Measurements from ENCODE around the gene ATP2B2.

DNA sequence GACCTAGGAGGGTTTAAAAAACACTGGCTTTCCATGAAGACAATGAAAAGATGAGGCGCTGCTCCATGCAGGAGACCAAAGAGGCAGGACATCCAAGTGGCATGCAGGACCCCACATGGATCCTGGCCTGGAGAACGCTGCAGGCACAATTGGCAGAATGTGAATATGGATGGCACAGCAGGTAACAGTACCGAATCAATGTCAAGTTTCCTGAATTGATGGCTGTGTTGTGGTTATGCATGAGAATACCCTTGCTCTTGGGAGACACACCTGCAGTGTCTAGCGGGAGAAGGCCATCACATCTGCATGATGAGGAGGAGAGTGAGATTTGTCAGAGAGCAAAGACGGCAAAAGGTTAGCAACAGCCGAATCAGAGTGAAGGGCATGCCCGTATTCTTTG lies 110.2 kb downstream of the ATP2B2 start:
- TF ChIP-seq, protein P1, sequence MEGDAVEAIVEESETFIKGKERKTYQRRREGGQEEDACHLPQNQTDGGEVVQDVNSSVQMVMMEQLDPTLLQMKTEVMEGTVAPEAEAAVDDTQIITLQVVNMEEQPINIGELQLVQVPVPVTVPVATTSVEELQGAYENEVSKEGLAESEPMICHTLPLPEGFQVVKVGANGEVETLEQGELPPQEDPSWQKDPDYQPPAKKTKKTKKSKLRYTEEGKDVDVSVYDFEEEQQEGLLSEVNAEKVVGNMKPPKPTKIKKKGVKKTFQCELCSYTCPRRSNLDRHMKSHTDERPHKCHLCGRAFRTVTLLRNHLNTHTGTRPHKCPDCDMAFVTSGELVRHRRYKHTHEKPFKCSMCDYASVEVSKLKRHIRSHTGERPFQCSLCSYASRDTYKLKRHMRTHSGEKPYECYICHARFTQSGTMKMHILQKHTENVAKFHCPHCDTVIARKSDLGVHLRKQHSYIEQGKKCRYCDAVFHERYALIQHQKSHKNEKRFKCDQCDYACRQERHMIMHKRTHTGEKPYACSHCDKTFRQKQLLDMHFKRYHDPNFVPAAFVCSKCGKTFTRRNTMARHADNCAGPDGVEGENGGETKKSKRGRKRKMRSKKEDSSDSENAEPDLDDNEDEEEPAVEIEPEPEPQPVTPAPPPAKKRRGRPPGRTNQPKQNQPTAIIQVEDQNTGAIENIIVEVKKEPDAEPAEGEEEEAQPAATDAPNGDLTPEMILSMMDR (conservative IDR thresholded peaks at IDR 0.05; ENCODE audit: low read depth in 2 of 2) = no peak
- TF ChIP-seq, protein P2, sequence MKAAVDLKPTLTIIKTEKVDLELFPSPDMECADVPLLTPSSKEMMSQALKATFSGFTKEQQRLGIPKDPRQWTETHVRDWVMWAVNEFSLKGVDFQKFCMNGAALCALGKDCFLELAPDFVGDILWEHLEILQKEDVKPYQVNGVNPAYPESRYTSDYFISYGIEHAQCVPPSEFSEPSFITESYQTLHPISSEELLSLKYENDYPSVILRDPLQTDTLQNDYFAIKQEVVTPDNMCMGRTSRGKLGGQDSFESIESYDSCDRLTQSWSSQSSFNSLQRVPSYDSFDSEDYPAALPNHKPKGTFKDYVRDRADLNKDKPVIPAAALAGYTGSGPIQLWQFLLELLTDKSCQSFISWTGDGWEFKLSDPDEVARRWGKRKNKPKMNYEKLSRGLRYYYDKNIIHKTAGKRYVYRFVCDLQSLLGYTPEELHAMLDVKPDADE (IDR thresholded peaks at IDR 0.05) = no peak
- TF ChIP-seq ZNF114 (CRISPR knock-in tag; IDR thresholded peaks at IDR 0.05) (no peak), POLR2AphosphoS5 (IDR thresholded peaks at IDR 0.05; ENCODE audit: low read depth) (no peak), EZH2 (IDR thresholded peaks at IDR 0.05; ENCODE audit: low read depth, unreplicated experiment) (no peak), NANOG (IDR thresholded peaks at IDR 0.05; ENCODE audit: borderline replicate concordance) (peak; percentile 63), CREB1 (CRISPR knock-in tag; IDR thresholded peaks at IDR 0.05; ENCODE audit: low read depth) (peak; percentile 32; the same call in 1 of the 2 replicates), EZH2phosphoT487 (IDR thresholded peaks at IDR 0.05; ENCODE audit: unreplicated experiment) (no peak), JUNB (IDR thresholded peaks at IDR 0.05; ENCODE audit: unreplicated experiment) (no peak)
- TF ChIP-seq, protein P3, sequence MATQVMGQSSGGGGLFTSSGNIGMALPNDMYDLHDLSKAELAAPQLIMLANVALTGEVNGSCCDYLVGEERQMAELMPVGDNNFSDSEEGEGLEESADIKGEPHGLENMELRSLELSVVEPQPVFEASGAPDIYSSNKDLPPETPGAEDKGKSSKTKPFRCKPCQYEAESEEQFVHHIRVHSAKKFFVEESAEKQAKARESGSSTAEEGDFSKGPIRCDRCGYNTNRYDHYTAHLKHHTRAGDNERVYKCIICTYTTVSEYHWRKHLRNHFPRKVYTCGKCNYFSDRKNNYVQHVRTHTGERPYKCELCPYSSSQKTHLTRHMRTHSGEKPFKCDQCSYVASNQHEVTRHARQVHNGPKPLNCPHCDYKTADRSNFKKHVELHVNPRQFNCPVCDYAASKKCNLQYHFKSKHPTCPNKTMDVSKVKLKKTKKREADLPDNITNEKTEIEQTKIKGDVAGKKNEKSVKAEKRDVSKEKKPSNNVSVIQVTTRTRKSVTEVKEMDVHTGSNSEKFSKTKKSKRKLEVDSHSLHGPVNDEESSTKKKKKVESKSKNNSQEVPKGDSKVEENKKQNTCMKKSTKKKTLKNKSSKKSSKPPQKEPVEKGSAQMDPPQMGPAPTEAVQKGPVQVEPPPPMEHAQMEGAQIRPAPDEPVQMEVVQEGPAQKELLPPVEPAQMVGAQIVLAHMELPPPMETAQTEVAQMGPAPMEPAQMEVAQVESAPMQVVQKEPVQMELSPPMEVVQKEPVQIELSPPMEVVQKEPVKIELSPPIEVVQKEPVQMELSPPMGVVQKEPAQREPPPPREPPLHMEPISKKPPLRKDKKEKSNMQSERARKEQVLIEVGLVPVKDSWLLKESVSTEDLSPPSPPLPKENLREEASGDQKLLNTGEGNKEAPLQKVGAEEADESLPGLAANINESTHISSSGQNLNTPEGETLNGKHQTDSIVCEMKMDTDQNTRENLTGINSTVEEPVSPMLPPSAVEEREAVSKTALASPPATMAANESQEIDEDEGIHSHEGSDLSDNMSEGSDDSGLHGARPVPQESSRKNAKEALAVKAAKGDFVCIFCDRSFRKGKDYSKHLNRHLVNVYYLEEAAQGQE (IDR thresholded peaks at IDR 0.05; ENCODE audit: unreplicated experiment) = no peak
- TF ChIP-seq, protein P4, sequence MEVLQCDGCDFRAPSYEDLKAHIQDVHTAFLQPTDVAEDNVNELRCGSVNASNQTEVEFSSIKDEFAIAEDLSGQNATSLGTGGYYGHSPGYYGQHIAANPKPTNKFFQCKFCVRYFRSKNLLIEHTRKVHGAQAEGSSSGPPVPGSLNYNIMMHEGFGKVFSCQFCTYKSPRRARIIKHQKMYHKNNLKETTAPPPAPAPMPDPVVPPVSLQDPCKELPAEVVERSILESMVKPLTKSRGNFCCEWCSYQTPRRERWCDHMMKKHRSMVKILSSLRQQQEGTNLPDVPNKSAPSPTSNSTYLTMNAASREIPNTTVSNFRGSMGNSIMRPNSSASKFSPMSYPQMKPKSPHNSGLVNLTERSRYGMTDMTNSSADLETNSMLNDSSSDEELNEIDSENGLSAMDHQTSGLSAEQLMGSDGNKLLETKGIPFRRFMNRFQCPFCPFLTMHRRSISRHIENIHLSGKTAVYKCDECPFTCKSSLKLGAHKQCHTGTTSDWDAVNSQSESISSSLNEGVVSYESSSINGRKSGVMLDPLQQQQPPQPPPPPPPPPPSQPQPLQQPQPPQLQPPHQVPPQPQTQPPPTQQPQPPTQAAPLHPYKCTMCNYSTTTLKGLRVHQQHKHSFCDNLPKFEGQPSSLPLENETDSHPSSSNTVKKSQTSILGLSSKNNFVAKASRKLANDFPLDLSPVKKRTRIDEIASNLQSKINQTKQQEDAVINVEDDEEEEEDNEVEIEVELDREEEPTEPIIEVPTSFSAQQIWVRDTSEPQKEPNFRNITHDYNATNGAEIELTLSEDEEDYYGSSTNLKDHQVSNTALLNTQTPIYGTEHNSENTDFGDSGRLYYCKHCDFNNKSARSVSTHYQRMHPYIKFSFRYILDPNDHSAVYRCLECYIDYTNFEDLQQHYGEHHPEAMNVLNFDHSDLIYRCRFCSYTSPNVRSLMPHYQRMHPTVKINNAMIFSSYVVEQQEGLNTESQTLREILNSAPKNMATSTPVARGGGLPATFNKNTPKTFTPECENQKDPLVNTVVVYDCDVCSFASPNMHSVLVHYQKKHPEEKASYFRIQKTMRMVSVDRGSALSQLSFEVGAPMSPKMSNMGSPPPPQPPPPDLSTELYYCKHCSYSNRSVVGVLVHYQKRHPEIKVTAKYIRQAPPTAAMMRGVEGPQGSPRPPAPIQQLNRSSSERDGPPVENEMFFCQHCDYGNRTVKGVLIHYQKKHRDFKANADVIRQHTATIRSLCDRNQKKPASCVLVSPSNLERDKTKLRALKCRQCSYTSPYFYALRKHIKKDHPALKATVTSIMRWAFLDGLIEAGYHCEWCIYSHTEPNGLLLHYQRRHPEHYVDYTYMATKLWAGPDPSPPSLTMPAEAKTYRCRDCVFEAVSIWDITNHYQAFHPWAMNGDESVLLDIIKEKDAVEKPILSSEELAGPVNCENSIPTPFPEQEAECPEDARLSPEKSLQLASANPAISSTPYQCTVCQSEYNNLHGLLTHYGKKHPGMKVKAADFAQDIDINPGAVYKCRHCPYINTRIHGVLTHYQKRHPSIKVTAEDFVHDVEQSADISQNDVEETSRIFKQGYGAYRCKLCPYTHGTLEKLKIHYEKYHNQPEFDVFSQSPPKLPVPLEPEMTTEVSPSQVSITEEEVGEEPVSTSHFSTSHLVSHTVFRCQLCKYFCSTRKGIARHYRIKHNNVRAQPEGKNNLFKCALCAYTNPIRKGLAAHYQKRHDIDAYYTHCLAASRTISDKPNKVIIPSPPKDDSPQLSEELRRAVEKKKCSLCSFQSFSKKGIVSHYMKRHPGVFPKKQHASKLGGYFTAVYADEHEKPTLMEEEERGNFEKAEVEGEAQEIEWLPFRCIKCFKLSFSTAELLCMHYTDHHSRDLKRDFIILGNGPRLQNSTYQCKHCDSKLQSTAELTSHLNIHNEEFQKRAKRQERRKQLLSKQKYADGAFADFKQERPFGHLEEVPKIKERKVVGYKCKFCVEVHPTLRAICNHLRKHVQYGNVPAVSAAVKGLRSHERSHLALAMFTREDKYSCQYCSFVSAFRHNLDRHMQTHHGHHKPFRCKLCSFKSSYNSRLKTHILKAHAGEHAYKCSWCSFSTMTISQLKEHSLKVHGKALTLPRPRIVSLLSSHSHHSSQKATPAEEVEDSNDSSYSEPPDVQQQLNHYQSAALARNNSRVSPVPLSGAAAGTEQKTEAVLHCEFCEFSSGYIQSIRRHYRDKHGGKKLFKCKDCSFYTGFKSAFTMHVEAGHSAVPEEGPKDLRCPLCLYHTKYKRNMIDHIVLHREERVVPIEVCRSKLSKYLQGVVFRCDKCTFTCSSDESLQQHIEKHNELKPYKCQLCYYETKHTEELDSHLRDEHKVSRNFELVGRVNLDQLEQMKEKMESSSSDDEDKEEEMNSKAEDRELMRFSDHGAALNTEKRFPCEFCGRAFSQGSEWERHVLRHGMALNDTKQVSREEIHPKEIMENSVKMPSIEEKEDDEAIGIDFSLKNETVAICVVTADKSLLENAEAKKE (CRISPR knock-in tag; IDR thresholded peaks at IDR 0.05) = peak; percentile 99

Data from GM23338 (cell line).